Thyroid gland (tissue), 4 donors: ENCODE measurements around the gene FNTB.

ENCODE experiments used
- POLR2A ChIP-seq, 2 donors: fragments of 450-650 bp; IDR thresholded peaks; one replicate each; pipeline ENCODE4 v1.6.1; 2017; ENCODE audit warnings: antibody characterized with exemption in 2 of 2, mild to moderate bottlenecking in 2 of 2, moderate library complexity in 1 of 2
- TF ChIP-seq, protein P1 (sequence below), 6 experiments: fragments of 200-600 bp in 3 of 6; fragments of 450-650 bp in 3 of 6; sonication (generic) in 3 of 6; IDR thresholded peaks; one replicate each; pipeline ENCODE4 v1.5.1; 2016 to 2019; ENCODE audit warnings: antibody characterized with exemption in 6 of 6, mild to moderate bottlenecking in 2 of 6, inconsistent platforms in 1 of 6, moderate library complexity in 1 of 6

DNA sequence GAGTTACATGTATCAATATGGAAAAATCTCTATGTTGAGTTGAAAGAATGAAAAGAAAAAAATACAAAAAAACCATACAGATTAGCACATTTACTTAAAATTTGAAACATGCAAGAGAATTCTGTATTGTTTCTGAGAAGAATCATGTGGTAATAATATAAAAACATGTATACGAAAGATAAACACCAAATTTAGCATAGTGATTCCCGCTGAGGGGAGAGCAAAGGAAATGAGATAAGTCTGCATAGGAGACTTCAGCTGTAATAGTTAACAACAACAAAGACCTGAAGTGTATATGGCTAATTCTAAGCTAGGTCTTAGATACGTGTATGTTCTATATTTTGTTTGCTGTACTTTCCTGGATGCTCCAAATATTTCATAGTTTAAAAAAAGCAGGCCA is 46.5 kb downstream of the FNTB start:
- TF ChIP-seq, protein P1, sequence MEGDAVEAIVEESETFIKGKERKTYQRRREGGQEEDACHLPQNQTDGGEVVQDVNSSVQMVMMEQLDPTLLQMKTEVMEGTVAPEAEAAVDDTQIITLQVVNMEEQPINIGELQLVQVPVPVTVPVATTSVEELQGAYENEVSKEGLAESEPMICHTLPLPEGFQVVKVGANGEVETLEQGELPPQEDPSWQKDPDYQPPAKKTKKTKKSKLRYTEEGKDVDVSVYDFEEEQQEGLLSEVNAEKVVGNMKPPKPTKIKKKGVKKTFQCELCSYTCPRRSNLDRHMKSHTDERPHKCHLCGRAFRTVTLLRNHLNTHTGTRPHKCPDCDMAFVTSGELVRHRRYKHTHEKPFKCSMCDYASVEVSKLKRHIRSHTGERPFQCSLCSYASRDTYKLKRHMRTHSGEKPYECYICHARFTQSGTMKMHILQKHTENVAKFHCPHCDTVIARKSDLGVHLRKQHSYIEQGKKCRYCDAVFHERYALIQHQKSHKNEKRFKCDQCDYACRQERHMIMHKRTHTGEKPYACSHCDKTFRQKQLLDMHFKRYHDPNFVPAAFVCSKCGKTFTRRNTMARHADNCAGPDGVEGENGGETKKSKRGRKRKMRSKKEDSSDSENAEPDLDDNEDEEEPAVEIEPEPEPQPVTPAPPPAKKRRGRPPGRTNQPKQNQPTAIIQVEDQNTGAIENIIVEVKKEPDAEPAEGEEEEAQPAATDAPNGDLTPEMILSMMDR (IDR thresholded peaks at IDR 0.05) = no peak
- no peak for TF ChIP-seq POLR2A (IDR thresholded peaks at IDR 0.05)
